ENCODE measurements around the gene ERGIC1.

The ERGIC1 gene

GRCh38 chr5:172999372-172999973 lies 165.4 kb downstream of the ERGIC1 start:
- H3K79me2 ChIP-seq (ENCODE audit: insufficient read depth, low read length): peaks cover 94% of the 10 kb centered on the region
- peaks cover 14% of the 10 kb centered on the region for H4K20me1 ChIP-seq (ENCODE audit: low read depth, low read length)
- H3K9me3 ChIP-seq (ENCODE audit: insufficient read depth, low read length): no peaks in the 10 kb centered on the region
- H3K9me2 ChIP-seq (replicated peaks; ENCODE audit: insufficient read depth, low read length): no peaks in the 10 kb centered on the region
- no peak overlapping the region for H3K9ac ChIP-seq (ENCODE audit: low read length)
- H2AFZ ChIP-seq (ENCODE audit: low read depth, low read length, severe bottlenecking): no peak overlapping the region
- H3K4me2 ChIP-seq (ENCODE audit: low read depth, low read length, poor library complexity, severe bottlenecking): no peak overlapping the region
- H3K27ac ChIP-seq (ENCODE audit: low read depth, low read length): no peak overlapping the region
- peaks cover 4% of the 10 kb centered on the region; the same call in 1 of the 2 replicates for H3F3A ChIP-seq (ENCODE audit: insufficient read depth)
- TF ChIP-seq EZH2phosphoT487 (conservative IDR thresholded peaks at IDR 0.05; ENCODE audit: low read length) (no peak), CTCF (IDR thresholded peaks at IDR 0.05; ENCODE audit: insufficient read depth, low read length, poor library complexity, severe bottlenecking) (no peak)
- H3K27me3 ChIP-seq (ENCODE audit: low read length): no peaks in the 10 kb centered on the region
- H3K36me3 ChIP-seq (ENCODE audit: low read length): peaks cover 25% of the 10 kb centered on the region
- H3K4me3 ChIP-seq (ENCODE audit: insufficient read depth, low read length, poor library complexity, severe bottlenecking): no peak overlapping the region

- no peaks in the 10 kb centered on the region for H3K9me2 ChIP-seq (replicated peaks; ENCODE audit: insufficient read depth, low read length)
- H4K20me1 ChIP-seq (ENCODE audit: low read depth, low read length): peaks cover 16% of the 10 kb centered on the region
- no peaks in the 10 kb centered on the region for H3K27me3 ChIP-seq (ENCODE audit: low read length)
- no peak overlapping the region for H3K9ac ChIP-seq (ENCODE audit: low read length)
- H3K4me2 ChIP-seq (ENCODE audit: low read depth, low read length, poor library complexity, severe bottlenecking): no peak overlapping the region
- H3K4me3 ChIP-seq (ENCODE audit: insufficient read depth, low read length, poor library complexity, severe bottlenecking): no peak overlapping the region
- peaks cover 94% of the 10 kb centered on the region for H3K79me2 ChIP-seq (ENCODE audit: insufficient read depth, low read length)
- H2AFZ ChIP-seq (ENCODE audit: low read depth, low read length, severe bottlenecking): no peak overlapping the region
- H3K9me3 ChIP-seq (ENCODE audit: insufficient read depth, low read length): no peaks in the 10 kb centered on the region
- H3F3A ChIP-seq (ENCODE audit: insufficient read depth): peaks cover 4% of the 10 kb centered on the region; the same call in 1 of the 2 replicates
- H3K36me3 ChIP-seq (ENCODE audit: low read length): peaks cover 20% of the 10 kb centered on the region
- TF ChIP-seq EZH2phosphoT487 (conservative IDR thresholded peaks at IDR 0.05; ENCODE audit: low read length) (no peak), CTCF (IDR thresholded peaks at IDR 0.05; ENCODE audit: insufficient read depth, low read length, poor library complexity, severe bottlenecking) (no peak)
- H3K27ac ChIP-seq (ENCODE audit: low read depth, low read length): no peak overlapping the region
These were observed 165.9 kb downstream of the ERGIC1 start for GRCh38 chr5:172999974-173000373.

- no peaks in the 10 kb centered on the region for H3K9me2 ChIP-seq (replicated peaks; ENCODE audit: insufficient read depth, low read length)
- H3K9ac ChIP-seq (ENCODE audit: low read length): no peak overlapping the region
- TF ChIP-seq CTCF (IDR thresholded peaks at IDR 0.05; ENCODE audit: insufficient read depth, low read length, poor library complexity, severe bottlenecking) (no peak), EZH2phosphoT487 (conservative IDR thresholded peaks at IDR 0.05; ENCODE audit: low read length) (no peak)
- peaks cover 28% of the 10 kb centered on the region for H4K20me1 ChIP-seq (ENCODE audit: low read depth, low read length)
- H2AFZ ChIP-seq (ENCODE audit: low read depth, low read length, severe bottlenecking): no peak overlapping the region
- H3K9me3 ChIP-seq (ENCODE audit: insufficient read depth, low read length): no peaks in the 10 kb centered on the region
- peaks cover 8% of the 10 kb centered on the region; the same call in 1 of the 2 replicates for H3K36me3 ChIP-seq (ENCODE audit: low read length)
- H3K4me3 ChIP-seq (ENCODE audit: insufficient read depth, low read length, poor library complexity, severe bottlenecking): no peak overlapping the region
- H3K27me3 ChIP-seq (ENCODE audit: low read length): no peaks in the 10 kb centered on the region
- H3F3A ChIP-seq (ENCODE audit: insufficient read depth): peaks cover 4% of the 10 kb centered on the region
- H3K4me2 ChIP-seq (ENCODE audit: low read depth, low read length, poor library complexity, severe bottlenecking): no peak overlapping the region
- H3K79me2 ChIP-seq (ENCODE audit: insufficient read depth, low read length): peaks cover 97% of the 10 kb centered on the region
- H3K27ac ChIP-seq (ENCODE audit: low read depth, low read length): no peak overlapping the region
These were observed 167.3 kb downstream of the ERGIC1 start for GRCh38 chr5:173001229-173001841.
